ENCODE results near the gene UST. TPM values are rescaled to one million over a fixed set of nuclear protein-coding genes. Genes with fewer than 3 reads are reported as not detected.
"Not testable (repeated sequence)": the region's sequence is repeated elsewhere in the genome, so short reads cannot be mapped to it uniquely, and the experiment has no call there.

Gene UST
- total RNA-seq, 1 donor from 2014 or later, result 33.3 TPM

GRCh38 chr6:148915810-148916209 lies 169.0 kb downstream of the UST start:
- Histone ChIP-seq H3K27me3 (no peaks in the 10 kb centered on the region), H3K9ac (no peak overlapping the region), H2AFZ (replicated peaks) (no peak overlapping the region), H3K36me3 (peaks cover 6% of the 10 kb centered on the region), H3K79me2 (ENCODE audit: low read depth) (peaks cover 43% of the 10 kb centered on the region), H3K4me2 (peak overlapping the region; percentile 56), H3K4me1 (peaks cover 42% of the 10 kb centered on the region), H3K27ac (peak overlapping the region; percentile 80), H4K20me1 (ENCODE audit: low read depth) (no peaks in the 10 kb centered on the region), H3K4me3 (no peak overlapping the region), H3F3A (ENCODE audit: low read depth) (peaks cover 30% of the 10 kb centered on the region), H3K9me3 (ENCODE audit: low read depth) (peaks cover 5% of the 10 kb centered on the region)
- Mint-ChIP-seq H3K4me1 (peaks cover 3% of the 10 kb centered on the region), H3K36me3 (peaks cover 26% of the 10 kb centered on the region), H3K9me3 (peaks cover 22% of the 10 kb centered on the region), H3K27me3 (ENCODE audit: insufficient read depth, low read depth) (peaks cover 7% of the 10 kb centered on the region), H3K27ac (no peak overlapping the region), H3K4me3 (no peak overlapping the region)
- DNase-seq (ENCODE audit: low spot score), result peak; percentile 51
- TF ChIP-seq EZH2 (IDR thresholded peaks at IDR 0.05) (no peak), EZH2phosphoT487 (IDR thresholded peaks at IDR 0.05) (no peak), CTCF (IDR thresholded peaks at IDR 0.05) (no peak)

- Histone ChIP-seq H3F3A (ENCODE audit: low read depth) (peaks cover 35% of the 10 kb centered on the region), H3K79me2 (ENCODE audit: low read depth) (peaks cover 49% of the 10 kb centered on the region), H3K27ac (peak overlapping the region; percentile 80), H3K4me1 (peaks cover 42% of the 10 kb centered on the region)
- not testable (repeated sequence) for H3K9ac ChIP-seq; H3K9me3 ChIP-seq (ENCODE audit: low read depth); DNase-seq (ENCODE audit: low spot score); H3K4me2 ChIP-seq; H4K20me1 ChIP-seq (ENCODE audit: low read depth); H3K4me3 ChIP-seq; H2AFZ ChIP-seq (replicated peaks); H3K27ac Mint-ChIP-seq; H3K36me3 ChIP-seq; H3K4me1 Mint-ChIP-seq; H3K27me3 Mint-ChIP-seq (ENCODE audit: insufficient read depth, low read depth); H3K4me3 Mint-ChIP-seq; H3K27me3 ChIP-seq
- Mint-ChIP-seq H3K9me3 (peaks cover 22% of the 10 kb centered on the region), H3K36me3 (peaks cover 28% of the 10 kb centered on the region)
Observed at GRCh38 chr6:148916485-148916884, 169.7 kb downstream of the UST start.

- no peak for TF ChIP-seq EZH2 (IDR thresholded peaks at IDR 0.05)
- TF ChIP-seq EZH2phosphoT487 (IDR thresholded peaks at IDR 0.05), result no peak
- no peak for TF ChIP-seq CTCF (IDR thresholded peaks at IDR 0.05)
- H3K4me3 ChIP-seq, result no peak overlapping the region
- peak overlapping the region; percentile 10 for H3K27ac Mint-ChIP-seq
- DNase-seq (ENCODE audit: low spot score), result no peak
- H3K9ac ChIP-seq, result no peak overlapping the region
- peaks cover 22% of the 10 kb centered on the region for H3K4me1 Mint-ChIP-seq
- H3K36me3 ChIP-seq, result no peaks in the 10 kb centered on the region
- no peak overlapping the region for H2AFZ ChIP-seq (replicated peaks)
- peaks cover 5% of the 10 kb centered on the region for H3K27me3 Mint-ChIP-seq (ENCODE audit: insufficient read depth, low read depth)
- H3K27me3 ChIP-seq, result no peaks in the 10 kb centered on the region
- peaks cover 8% of the 10 kb centered on the region for H3K36me3 Mint-ChIP-seq
- H4K20me1 ChIP-seq (ENCODE audit: low read depth), result peaks cover 17% of the 10 kb centered on the region
- H3K9me3 Mint-ChIP-seq, result no peaks in the 10 kb centered on the region
- peaks cover 35% of the 10 kb centered on the region for H3K79me2 ChIP-seq (ENCODE audit: low read depth)
- H3K4me2 ChIP-seq, result no peak overlapping the region
- no peaks in the 10 kb centered on the region for H3K9me3 ChIP-seq (ENCODE audit: low read depth)
- peaks cover 10% of the 10 kb centered on the region for H3F3A ChIP-seq (ENCODE audit: low read depth)
- H3K27ac ChIP-seq, result no peak overlapping the region
- H3K4me3 Mint-ChIP-seq, result no peak overlapping the region
- peaks cover 25% of the 10 kb centered on the region for H3K4me1 ChIP-seq
Observed at GRCh38 chr6:148924226-148925012, 177.6 kb downstream of the UST start.

GRCh38 chr6:148925701-148926100 lies 178.9 kb downstream of the UST start:
- DNase-seq (ENCODE audit: low spot score), result no peak
- H3K4me3 Mint-ChIP-seq, result no peak overlapping the region
- Histone ChIP-seq H2AFZ (replicated peaks) (no peak overlapping the region), H3K27me3 (no peaks in the 10 kb centered on the region), H3K9ac (no peak overlapping the region), H3K4me2 (no peak overlapping the region), H3K27ac (no peak overlapping the region), H3K36me3 (no peaks in the 10 kb centered on the region), H3K4me1 (peaks cover 19% of the 10 kb centered on the region), H4K20me1 (ENCODE audit: low read depth) (peaks cover 17% of the 10 kb centered on the region), H3K79me2 (ENCODE audit: low read depth) (peaks cover 27% of the 10 kb centered on the region), H3K4me3 (no peak overlapping the region), H3F3A (ENCODE audit: low read depth) (peaks cover 10% of the 10 kb centered on the region), H3K9me3 (ENCODE audit: low read depth) (no peaks in the 10 kb centered on the region)
- H3K27me3 Mint-ChIP-seq (ENCODE audit: insufficient read depth, low read depth), result peaks cover 3% of the 10 kb centered on the region
- H3K4me1 Mint-ChIP-seq, result peaks cover 22% of the 10 kb centered on the region
- no peak for TF ChIP-seq CTCF (IDR thresholded peaks at IDR 0.05)
- no peak for TF ChIP-seq EZH2phosphoT487 (IDR thresholded peaks at IDR 0.05)
- TF ChIP-seq EZH2 (IDR thresholded peaks at IDR 0.05), result no peak
- no peak overlapping the region for H3K27ac Mint-ChIP-seq
- H3K36me3 Mint-ChIP-seq, result peaks cover 7% of the 10 kb centered on the region
- H3K9me3 Mint-ChIP-seq, result no peaks in the 10 kb centered on the region
